Renal pelvis (tissue), 12 donors: Measurements from ENCODE around the gene AP1S2. TPM values are rescaled to one million over a fixed set of nuclear protein-coding genes. Genes with fewer than 3 reads are reported as not detected.
"Not testable (repeated sequence)": the region's sequence is repeated elsewhere in the genome, so short reads cannot be mapped to it uniquely, and the experiment has no call there.

Experiments
- DNase-seq: peaks from one replicate; pipeline ENCODE4 v3.0.0-alpha.2; 2013
- long read RNA-seq, 16 experiments: transcript quantifications; one replicate each; lab custom pipeline, GENCODE V29; 2026
- polyA plus RNA-seq, 3 donors: library from polyadenylated mRNA; unstranded; fragments of 120-200 nt; gene quantifications; one replicate each; pipeline ENCODE4 v1.2.1, GENCODE V29; 2013; ENCODE audit not compliant: insufficient read length in 3 of 3

The AP1S2 gene
- polyA plus RNA-seq: 10 to 100 TPM; 45.2 to 49.5 (median 48.5) TPM
- long read RNA-seq, donor 1, transcript AP1S2-201 (5 exons, 2,237 nt): major isoform, 14 of 15 reads
- long read RNA-seq, donor 1, partial matches to known transcripts: 0 of 15 reads
- long read RNA-seq, donor 1, other reads (novel, unspliced or antisense): 0 of 15 reads
- long read RNA-seq, donor 2, transcript AP1S2-201 (5 exons, 2,237 nt): major isoform, 8 of 11 reads
- long read RNA-seq, donor 2, partial matches to known transcripts: 0 of 11 reads
- long read RNA-seq, donor 2, other reads (novel, unspliced or antisense): 0 of 11 reads
- long read RNA-seq, donor 3, transcript AP1S2-201 (5 exons, 2,237 nt): major isoform, 15 of 19 reads
- long read RNA-seq, donor 3, partial matches to known transcripts: 0 of 19 reads
- long read RNA-seq, donor 3, other reads (novel, unspliced or antisense): 0 of 19 reads
- long read RNA-seq, donor 4, transcript AP1S2-201 (5 exons, 2,237 nt): major isoform, 5 of 6 reads
- long read RNA-seq, donor 4, partial matches to known transcripts: 0 of 6 reads
- long read RNA-seq, donor 4, other reads (novel, unspliced or antisense): 0 of 6 reads
- long read RNA-seq, donor 5, transcript AP1S2-201 (5 exons, 2,237 nt): major isoform, 9 of 11 reads
- long read RNA-seq, donor 5, partial matches to known transcripts: 0 of 11 reads
- long read RNA-seq, donor 5, other reads (novel, unspliced or antisense): 0 of 11 reads
- long read RNA-seq, donor 6, transcript AP1S2-201 (5 exons, 2,237 nt): major isoform, 6 of 8 reads
- long read RNA-seq, donor 6, partial matches to known transcripts: 0 of 8 reads
- long read RNA-seq, donor 6, other reads (novel, unspliced or antisense): 0 of 8 reads
- long read RNA-seq, donor 7, transcript AP1S2-201 (5 exons, 2,237 nt): major isoform, 20 of 24 reads
- long read RNA-seq, donor 7, partial matches to known transcripts: 0 of 24 reads
- long read RNA-seq, donor 7, other reads (novel, unspliced or antisense): 0 of 24 reads
- long read RNA-seq, donor 8, partial matches to known transcripts: 0 of 4 reads
- long read RNA-seq, donor 8, other reads (novel, unspliced or antisense): 0 of 4 reads
- long read RNA-seq, donor 9, transcript AP1S2-201 (5 exons, 2,237 nt): major isoform, 12 of 12 reads
- long read RNA-seq, donor 9, partial matches to known transcripts: 0 of 12 reads
- long read RNA-seq, donor 9, other reads (novel, unspliced or antisense): 0 of 12 reads
- long read RNA-seq, donor 10, transcript AP1S2-201 (5 exons, 2,237 nt): major isoform, 9 of 11 reads
- long read RNA-seq, donor 10, partial matches to known transcripts: 0 of 11 reads
- long read RNA-seq, donor 10, other reads (novel, unspliced or antisense): 0 of 11 reads
- long read RNA-seq, donor 11, transcript AP1S2-201 (5 exons, 2,237 nt): major isoform, 8 of 9 reads
- long read RNA-seq, donor 11, partial matches to known transcripts: 0 of 9 reads
- long read RNA-seq, donor 11, other reads (novel, unspliced or antisense): 0 of 9 reads
- long read RNA-seq, donor 12, transcript AP1S2-201 (5 exons, 2,237 nt): major isoform, 16 of 17 reads
- long read RNA-seq, donor 12, partial matches to known transcripts: 0 of 17 reads
- long read RNA-seq, donor 12, other reads (novel, unspliced or antisense): 0 of 17 reads
- long read RNA-seq, donor 13, transcript AP1S2-201 (5 exons, 2,237 nt): major isoform, 5 of 9 reads
- long read RNA-seq, donor 13, partial matches to known transcripts: 0 of 9 reads
- long read RNA-seq, donor 13, other reads (novel, unspliced or antisense): 0 of 9 reads
- long read RNA-seq, donor 14, transcript AP1S2-201 (5 exons, 2,237 nt): major isoform, 15 of 17 reads
- long read RNA-seq, donor 14, partial matches to known transcripts: 0 of 17 reads
- long read RNA-seq, donor 14, other reads (novel, unspliced or antisense): 0 of 17 reads
- long read RNA-seq, donor 15, transcript AP1S2-201 (5 exons, 2,237 nt): major isoform, 16 of 16 reads
- long read RNA-seq, donor 15, partial matches to known transcripts: 0 of 16 reads
- long read RNA-seq, donor 15, other reads (novel, unspliced or antisense): 0 of 16 reads
- long read RNA-seq, donor 16, transcript AP1S2-201 (5 exons, 2,237 nt): major isoform, 7 of 7 reads
- long read RNA-seq, donor 16, partial matches to known transcripts: 0 of 7 reads
- long read RNA-seq, donor 16, other reads (novel, unspliced or antisense): 0 of 7 reads

GRCh38 chrX:15854712-15855567 is at the start of gene AP1S2:
TSS of gene AP1S2 (minus strand) at chrX:15854813. CDS start at chrX:15852524, 2,289 bp downstream.
- peak; percentile 93 for DNase-seq

- no peak for DNase-seq
Observed at GRCh38 chrX:15903186-15903681, 48.6 kb upstream of the AP1S2 start.

GRCh38 chrX:15895334-15895733 is 40.7 kb upstream of the AP1S2 start:
- DNase-seq: no peak

DNA sequence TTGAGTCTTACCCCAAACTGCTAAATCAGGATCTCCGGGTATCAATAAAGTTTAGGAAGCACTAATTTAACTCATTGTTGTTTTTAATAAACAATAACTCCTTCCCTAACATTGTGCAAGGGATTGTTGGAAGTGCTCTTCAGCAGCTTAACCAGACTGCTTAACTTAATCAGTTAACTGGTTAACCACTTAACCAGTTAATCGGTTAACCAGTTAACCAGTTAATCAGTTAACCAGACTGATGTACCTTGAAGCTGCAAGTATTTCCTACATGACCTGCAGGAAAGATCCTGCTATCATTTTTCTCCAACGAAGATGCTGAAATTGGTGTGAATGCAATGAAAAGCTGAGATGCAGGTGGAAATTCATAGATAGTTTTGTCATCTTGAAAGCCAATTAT is 40.1 kb upstream of the AP1S2 start:
- DNase-seq: no peak

- no peak for DNase-seq
Observed at GRCh38 chrX:15890463-15890862, 35.9 kb upstream of the AP1S2 start.

DNA sequence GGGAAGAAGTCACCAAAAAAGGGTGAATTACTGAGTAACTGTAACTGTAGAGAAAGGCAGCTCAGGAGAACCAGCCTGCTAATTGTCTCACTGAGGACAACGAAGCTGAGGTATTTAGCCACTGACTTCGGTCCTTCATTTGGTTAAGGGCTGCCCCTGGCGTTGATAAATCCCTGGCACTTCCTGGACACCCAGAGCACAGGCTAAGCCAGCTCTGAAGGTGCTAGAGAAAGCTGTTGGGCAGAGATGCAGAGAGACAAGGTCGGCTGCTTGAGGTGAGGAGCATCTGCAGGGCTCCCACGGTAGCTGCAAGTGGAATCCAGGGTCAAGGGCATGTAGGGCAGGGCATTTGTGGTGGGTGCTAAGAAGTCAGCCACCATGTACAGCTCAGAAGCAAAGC is 33.4 kb upstream of the AP1S2 start:
- no peak for DNase-seq

GRCh38 chrX:15883540-15883863 is 28.9 kb upstream of the AP1S2 start:
- DNase-seq: no peak

DNA sequence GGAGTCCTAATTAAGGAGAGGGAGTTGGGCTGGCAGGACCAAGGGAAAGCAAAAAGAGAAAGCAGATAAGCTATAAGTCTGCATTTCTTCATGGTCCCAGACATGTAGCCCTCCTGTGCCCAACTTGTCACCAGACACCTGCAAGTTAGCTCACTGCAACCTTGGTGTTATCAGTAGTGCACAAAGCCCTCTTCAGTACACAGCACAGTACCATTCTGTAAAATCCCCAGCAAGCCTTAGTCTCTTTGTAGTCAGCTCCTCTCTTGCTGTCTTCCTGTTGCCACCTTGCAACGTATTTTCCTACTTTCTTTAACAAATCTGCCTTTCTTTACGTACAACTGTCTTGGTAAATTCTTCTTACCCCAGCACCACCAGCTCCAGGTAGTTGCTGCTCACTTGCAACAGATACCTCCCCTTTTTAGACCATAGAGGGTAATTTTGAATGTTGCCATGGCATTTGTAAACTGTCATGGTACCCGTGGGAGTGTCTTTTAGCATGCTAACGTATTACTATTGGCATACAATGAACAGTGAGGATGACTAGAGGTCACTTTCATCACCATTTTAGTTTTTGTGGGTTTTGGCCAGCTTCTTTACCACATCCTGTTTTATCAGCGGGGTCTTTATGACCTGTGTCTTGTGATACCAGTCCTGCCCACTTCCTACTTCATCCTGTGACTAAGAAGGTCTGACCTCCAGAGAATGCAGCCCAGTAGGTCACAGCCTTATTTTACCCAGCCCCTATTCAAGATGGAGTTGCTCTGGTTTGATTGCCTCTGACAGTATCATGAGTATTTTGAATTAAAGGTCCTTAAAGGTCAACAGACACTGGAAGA is 28.3 kb upstream of the AP1S2 start:
- DNase-seq: no peak

- DNase-seq: no peak
Observed at GRCh38 chrX:15881381-15881897, 26.8 kb upstream of the AP1S2 start.

DNA sequence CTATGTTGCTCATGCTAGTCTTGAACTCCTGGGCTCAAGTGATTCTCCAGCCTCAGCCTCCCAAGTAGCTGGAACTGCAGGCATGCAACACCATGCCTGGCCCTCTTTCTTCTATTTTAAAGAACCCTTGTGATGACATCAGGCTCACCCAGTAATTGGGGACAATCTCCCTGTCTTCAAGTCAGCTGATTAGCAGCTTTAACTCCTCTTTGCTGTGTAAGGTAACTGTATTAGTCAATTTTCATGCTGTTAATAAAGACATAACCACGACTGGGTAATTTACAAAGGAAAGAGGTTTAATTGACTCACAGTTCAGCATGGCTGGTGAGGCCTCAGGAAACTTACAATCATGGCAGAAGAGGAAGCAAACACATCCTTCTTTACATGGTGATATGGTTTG is 23.3 kb upstream of the AP1S2 start:
- not testable (repeated sequence) for DNase-seq

- DNase-seq: no peak
Observed at GRCh38 chrX:15877380-15877779, 22.8 kb upstream of the AP1S2 start.

DNA sequence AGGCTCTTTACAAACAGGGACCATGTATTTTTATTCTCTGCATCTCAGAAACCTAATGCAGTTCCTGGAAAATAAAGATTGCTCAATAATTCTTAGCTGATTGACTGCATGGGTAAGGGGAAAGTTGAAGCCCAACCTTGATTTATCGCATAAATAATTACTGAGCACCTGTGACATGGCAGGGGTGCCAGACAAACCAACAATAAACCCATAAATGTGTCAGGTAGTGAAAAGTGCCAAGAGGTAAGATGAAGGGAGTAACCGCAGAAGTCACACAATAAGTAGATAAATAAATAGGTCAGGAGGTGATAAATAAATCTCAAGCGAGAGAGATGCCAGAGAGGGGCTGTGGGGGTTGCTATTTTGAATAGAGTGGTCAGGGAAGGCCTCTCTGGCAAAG is 20.1 kb upstream of the AP1S2 start:
- peak; percentile 68 for DNase-seq

DNA sequence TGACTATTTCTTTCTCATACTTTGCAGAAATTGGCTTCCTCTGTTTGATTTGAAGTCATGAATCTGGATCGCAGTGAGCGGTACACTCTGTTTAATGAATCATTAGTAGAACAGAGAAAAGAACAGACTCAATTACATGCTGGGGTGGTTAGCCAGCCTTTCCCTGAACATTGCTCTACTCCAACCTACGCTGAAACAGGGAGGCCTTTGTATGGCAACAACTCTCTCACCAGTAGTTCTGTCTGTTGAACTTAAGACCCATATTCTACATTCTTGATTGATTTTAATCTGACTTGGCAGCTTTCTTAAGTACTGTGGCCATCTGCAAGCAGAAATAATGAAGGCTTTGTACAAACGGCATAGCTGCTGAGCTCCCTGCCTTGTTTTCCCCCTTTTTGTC is 19.0 kb upstream of the AP1S2 start:
- peak; percentile 4 for DNase-seq

DNA sequence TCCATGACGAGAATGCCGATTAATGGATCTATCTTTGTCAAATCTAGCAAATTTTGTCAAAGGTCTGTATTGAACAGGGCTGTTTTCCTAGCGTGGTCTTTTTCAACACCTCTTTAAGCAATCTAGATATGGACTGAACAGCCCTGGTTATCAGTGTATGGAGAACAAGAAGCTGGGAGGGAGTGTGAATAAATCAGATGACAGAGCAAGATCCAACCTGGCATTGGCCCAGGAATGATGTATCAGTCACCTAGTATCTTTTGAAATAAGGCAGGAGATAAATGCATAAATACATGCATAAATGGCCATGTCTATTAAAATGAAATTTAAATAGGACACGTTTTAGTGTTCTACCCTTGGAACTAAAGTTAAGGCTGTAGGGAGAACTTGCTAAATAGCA is 15.7 kb upstream of the AP1S2 start:
- no peak for DNase-seq

GRCh38 chrX:15869695-15870094 is 15.1 kb upstream of the AP1S2 start:
- DNase-seq: no peak

GRCh38 chrX:15866147-15866546 is 11.5 kb upstream of the AP1S2 start:
- no peak for DNase-seq

GRCh38 chrX:15864629-15865028 is 10.0 kb upstream of the AP1S2 start:
- no peak for DNase-seq

GRCh38 chrX:15864023-15864422 is 9.4 kb upstream of the AP1S2 start:
- no peak for DNase-seq
